Body of pancreas (tissue), 4 donors: Measurements from ENCODE around the gene IFIT2.

Source experiments
- CTCF ChIP-seq, 7 experiments: fragments of 450-650 bp in 4 of 7; fragments of 200-600 bp in 3 of 7; sonication (generic) in 3 of 7; IDR thresholded peaks; one replicate each; pipeline ENCODE4 v1.5.1; 2016 to 2019; ENCODE audit warnings: antibody characterized with exemption in 7 of 7
- POLR2A ChIP-seq, 3 donors: fragments of 450-650 bp; IDR thresholded peaks; one replicate each; pipeline ENCODE4 v1.6.1; 2016; ENCODE audit warnings: antibody characterized with exemption in 3 of 3, mild to moderate bottlenecking in 2 of 3

DNA sequence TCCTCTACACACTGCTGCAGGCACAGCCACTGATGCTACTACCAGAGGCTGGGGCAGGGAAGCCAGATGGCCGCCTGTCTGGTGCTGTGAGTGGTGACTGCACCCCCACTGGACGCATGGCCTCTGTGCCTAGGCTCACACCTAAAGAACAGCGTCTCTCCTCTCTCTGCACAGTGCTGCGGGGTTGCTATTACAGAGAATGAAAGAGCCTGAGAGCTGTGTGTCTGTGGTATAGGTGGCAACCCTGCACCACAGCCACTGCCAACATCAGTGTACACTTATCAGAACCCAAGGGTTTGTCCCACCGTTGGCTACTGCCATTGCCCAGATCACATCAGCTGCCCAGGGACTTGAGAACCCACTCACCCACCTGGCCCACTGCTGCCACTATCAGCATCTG, 4.1 kb upstream of the IFIT2 start:
- TF ChIP-seq CTCF (IDR thresholded peaks at IDR 0.05): no peak
- TF ChIP-seq POLR2A (IDR thresholded peaks at IDR 0.05): no peak
